GM23338 (cell line): ENCODE results near the gene F7.

Experiments
- CREB1 ChIP-seq: fragments of 250-450 bp; sonication (Bioruptor Pico); IDR thresholded peaks from 2 replicates; pipeline ENCODE4 v1.5.0; 2020; ENCODE audit warnings: low read depth, mild to moderate bottlenecking, moderate library complexity
- EZH2 ChIP-seq: fragments of 200-600 bp; sonication (generic); IDR thresholded peaks from one replicate; pipeline ENCODE4 v1.8.0; 2017; ENCODE audit warnings: antibody characterized with exemption, mild to moderate bottlenecking, low read depth; ENCODE audit not compliant: unreplicated experiment
- EZH2phosphoT487 ChIP-seq: fragments of 200-600 bp; sonication (generic); IDR thresholded peaks from one replicate; pipeline ENCODE4 v1.8.1; 2018; ENCODE audit warnings: antibody characterized with exemption; ENCODE audit not compliant: unreplicated experiment
- JUNB ChIP-seq: IDR thresholded peaks from one replicate; pipeline ENCODE4 v1.6.1; 2016; ENCODE audit warnings: antibody characterized with exemption; ENCODE audit not compliant: unreplicated experiment
- POLR2AphosphoS5 ChIP-seq: IDR thresholded peaks from 2 replicates; pipeline ENCODE4 v1.6.1; 2016; ENCODE audit warnings: antibody characterized with exemption, low read depth
- STAT1 ChIP-seq: IDR thresholded peaks from one replicate; pipeline ENCODE4 v1.6.1; 2016; ENCODE audit warnings: antibody characterized with exemption; ENCODE audit not compliant: unreplicated experiment
- ZNF114 ChIP-seq: fragments of 250-450 bp; sonication (Bioruptor Pico); IDR thresholded peaks from 2 replicates; pipeline ENCODE4 v1.5.0; 2020; ENCODE audit warnings: mild to moderate bottlenecking, moderate library complexity
- TF ChIP-seq, protein P1 (sequence below), 2 experiments: fragments of 200-600 bp in 1 of 2; sonication (generic) in 1 of 2; conservative IDR thresholded peaks; 2 replicates each; pipeline versions ENCODE4 v1.5.1 to v1.6.1; 2016 to 2017; ENCODE audit warnings: antibody characterized with exemption in 2 of 2, low read depth in 2 of 2, mild to moderate bottlenecking in 2 of 2, moderate library complexity in 1 of 2
- TF ChIP-seq, protein P2 (sequence below): IDR thresholded peaks from one replicate; pipeline ENCODE4 v1.6.1; 2018; ENCODE audit warnings: antibody characterized with exemption; ENCODE audit not compliant: unreplicated experiment
- TF ChIP-seq, protein P3 (sequence below): fragments of 250-450 bp; sonication (Bioruptor Pico); IDR thresholded peaks from 2 replicates; pipeline ENCODE4 v1.5.0; 2020; ENCODE audit warnings: mild to moderate bottlenecking, moderate library complexity

DNA sequence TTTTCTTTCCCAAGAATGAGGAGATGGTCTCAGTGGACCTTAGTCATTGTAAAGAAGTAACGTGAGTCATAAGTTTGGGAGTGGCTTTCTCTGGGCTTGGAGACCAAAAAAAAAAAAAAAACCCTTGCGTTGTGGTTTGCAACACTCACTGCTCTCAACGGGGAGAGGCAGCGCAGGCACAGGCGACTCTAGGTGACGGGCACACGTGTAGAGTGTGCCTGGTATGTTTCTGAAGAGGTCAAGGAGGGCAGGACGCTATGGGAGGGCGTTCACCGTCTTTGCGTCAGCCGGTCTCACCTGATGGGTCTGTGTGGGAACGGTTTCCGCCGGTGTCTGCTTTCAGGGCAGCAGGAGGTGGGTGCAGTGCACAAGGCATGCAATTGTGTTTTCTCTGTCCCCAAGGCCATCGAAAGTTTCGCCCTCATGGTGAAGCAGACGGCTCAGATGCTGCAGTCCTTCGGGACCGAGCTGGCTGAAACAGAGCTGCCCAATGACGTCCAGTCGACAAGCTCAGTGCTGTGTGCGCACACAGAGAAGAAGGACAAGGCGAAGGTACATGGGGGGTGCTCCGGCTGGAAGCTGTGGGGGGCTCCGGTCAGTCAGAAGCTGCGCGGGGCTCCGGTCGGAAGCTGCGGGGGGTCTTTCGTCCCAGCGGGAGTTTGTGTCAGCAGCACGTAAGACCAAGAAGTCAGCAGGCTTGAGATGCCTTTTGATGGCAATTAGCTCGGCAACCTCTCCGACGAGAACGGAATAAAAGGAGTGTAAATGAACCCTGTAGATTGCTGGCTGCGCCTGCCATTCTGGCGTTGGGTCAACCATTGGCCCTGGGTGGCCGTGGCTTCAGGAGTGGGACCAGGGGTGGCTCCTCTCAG is 40.8 kb upstream of the F7 start:
- TF ChIP-seq POLR2AphosphoS5 (no peak), EZH2phosphoT487 (no peak), CREB1 (CRISPR knock-in tag) (no peak), EZH2 (no peak), STAT1 (no peak), JUNB (no peak), ZNF114 (CRISPR knock-in tag) (no peak)
- TF ChIP-seq, protein P1, sequence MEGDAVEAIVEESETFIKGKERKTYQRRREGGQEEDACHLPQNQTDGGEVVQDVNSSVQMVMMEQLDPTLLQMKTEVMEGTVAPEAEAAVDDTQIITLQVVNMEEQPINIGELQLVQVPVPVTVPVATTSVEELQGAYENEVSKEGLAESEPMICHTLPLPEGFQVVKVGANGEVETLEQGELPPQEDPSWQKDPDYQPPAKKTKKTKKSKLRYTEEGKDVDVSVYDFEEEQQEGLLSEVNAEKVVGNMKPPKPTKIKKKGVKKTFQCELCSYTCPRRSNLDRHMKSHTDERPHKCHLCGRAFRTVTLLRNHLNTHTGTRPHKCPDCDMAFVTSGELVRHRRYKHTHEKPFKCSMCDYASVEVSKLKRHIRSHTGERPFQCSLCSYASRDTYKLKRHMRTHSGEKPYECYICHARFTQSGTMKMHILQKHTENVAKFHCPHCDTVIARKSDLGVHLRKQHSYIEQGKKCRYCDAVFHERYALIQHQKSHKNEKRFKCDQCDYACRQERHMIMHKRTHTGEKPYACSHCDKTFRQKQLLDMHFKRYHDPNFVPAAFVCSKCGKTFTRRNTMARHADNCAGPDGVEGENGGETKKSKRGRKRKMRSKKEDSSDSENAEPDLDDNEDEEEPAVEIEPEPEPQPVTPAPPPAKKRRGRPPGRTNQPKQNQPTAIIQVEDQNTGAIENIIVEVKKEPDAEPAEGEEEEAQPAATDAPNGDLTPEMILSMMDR (conservative IDR thresholded peaks at IDR 0.05; ENCODE audit: low read depth in 2 of 2) = no peak
- TF ChIP-seq, protein P2, sequence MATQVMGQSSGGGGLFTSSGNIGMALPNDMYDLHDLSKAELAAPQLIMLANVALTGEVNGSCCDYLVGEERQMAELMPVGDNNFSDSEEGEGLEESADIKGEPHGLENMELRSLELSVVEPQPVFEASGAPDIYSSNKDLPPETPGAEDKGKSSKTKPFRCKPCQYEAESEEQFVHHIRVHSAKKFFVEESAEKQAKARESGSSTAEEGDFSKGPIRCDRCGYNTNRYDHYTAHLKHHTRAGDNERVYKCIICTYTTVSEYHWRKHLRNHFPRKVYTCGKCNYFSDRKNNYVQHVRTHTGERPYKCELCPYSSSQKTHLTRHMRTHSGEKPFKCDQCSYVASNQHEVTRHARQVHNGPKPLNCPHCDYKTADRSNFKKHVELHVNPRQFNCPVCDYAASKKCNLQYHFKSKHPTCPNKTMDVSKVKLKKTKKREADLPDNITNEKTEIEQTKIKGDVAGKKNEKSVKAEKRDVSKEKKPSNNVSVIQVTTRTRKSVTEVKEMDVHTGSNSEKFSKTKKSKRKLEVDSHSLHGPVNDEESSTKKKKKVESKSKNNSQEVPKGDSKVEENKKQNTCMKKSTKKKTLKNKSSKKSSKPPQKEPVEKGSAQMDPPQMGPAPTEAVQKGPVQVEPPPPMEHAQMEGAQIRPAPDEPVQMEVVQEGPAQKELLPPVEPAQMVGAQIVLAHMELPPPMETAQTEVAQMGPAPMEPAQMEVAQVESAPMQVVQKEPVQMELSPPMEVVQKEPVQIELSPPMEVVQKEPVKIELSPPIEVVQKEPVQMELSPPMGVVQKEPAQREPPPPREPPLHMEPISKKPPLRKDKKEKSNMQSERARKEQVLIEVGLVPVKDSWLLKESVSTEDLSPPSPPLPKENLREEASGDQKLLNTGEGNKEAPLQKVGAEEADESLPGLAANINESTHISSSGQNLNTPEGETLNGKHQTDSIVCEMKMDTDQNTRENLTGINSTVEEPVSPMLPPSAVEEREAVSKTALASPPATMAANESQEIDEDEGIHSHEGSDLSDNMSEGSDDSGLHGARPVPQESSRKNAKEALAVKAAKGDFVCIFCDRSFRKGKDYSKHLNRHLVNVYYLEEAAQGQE = no peak
- TF ChIP-seq, protein P3, sequence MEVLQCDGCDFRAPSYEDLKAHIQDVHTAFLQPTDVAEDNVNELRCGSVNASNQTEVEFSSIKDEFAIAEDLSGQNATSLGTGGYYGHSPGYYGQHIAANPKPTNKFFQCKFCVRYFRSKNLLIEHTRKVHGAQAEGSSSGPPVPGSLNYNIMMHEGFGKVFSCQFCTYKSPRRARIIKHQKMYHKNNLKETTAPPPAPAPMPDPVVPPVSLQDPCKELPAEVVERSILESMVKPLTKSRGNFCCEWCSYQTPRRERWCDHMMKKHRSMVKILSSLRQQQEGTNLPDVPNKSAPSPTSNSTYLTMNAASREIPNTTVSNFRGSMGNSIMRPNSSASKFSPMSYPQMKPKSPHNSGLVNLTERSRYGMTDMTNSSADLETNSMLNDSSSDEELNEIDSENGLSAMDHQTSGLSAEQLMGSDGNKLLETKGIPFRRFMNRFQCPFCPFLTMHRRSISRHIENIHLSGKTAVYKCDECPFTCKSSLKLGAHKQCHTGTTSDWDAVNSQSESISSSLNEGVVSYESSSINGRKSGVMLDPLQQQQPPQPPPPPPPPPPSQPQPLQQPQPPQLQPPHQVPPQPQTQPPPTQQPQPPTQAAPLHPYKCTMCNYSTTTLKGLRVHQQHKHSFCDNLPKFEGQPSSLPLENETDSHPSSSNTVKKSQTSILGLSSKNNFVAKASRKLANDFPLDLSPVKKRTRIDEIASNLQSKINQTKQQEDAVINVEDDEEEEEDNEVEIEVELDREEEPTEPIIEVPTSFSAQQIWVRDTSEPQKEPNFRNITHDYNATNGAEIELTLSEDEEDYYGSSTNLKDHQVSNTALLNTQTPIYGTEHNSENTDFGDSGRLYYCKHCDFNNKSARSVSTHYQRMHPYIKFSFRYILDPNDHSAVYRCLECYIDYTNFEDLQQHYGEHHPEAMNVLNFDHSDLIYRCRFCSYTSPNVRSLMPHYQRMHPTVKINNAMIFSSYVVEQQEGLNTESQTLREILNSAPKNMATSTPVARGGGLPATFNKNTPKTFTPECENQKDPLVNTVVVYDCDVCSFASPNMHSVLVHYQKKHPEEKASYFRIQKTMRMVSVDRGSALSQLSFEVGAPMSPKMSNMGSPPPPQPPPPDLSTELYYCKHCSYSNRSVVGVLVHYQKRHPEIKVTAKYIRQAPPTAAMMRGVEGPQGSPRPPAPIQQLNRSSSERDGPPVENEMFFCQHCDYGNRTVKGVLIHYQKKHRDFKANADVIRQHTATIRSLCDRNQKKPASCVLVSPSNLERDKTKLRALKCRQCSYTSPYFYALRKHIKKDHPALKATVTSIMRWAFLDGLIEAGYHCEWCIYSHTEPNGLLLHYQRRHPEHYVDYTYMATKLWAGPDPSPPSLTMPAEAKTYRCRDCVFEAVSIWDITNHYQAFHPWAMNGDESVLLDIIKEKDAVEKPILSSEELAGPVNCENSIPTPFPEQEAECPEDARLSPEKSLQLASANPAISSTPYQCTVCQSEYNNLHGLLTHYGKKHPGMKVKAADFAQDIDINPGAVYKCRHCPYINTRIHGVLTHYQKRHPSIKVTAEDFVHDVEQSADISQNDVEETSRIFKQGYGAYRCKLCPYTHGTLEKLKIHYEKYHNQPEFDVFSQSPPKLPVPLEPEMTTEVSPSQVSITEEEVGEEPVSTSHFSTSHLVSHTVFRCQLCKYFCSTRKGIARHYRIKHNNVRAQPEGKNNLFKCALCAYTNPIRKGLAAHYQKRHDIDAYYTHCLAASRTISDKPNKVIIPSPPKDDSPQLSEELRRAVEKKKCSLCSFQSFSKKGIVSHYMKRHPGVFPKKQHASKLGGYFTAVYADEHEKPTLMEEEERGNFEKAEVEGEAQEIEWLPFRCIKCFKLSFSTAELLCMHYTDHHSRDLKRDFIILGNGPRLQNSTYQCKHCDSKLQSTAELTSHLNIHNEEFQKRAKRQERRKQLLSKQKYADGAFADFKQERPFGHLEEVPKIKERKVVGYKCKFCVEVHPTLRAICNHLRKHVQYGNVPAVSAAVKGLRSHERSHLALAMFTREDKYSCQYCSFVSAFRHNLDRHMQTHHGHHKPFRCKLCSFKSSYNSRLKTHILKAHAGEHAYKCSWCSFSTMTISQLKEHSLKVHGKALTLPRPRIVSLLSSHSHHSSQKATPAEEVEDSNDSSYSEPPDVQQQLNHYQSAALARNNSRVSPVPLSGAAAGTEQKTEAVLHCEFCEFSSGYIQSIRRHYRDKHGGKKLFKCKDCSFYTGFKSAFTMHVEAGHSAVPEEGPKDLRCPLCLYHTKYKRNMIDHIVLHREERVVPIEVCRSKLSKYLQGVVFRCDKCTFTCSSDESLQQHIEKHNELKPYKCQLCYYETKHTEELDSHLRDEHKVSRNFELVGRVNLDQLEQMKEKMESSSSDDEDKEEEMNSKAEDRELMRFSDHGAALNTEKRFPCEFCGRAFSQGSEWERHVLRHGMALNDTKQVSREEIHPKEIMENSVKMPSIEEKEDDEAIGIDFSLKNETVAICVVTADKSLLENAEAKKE (CRISPR knock-in tag) = no peak
